CD14-positive monocyte (primary cell): ENCODE results near the gene CPT1A. TPM values are rescaled to one million over a fixed set of nuclear protein-coding genes. Genes with fewer than 3 reads are reported as not detected.

Experiments used
- DNase-seq, 3 donors: peaks; one replicate each; pipeline ENCODE4 v3.0.0-alpha.2; 2011 to 2022
- H2AFZ ChIP-seq: 2 replicates; pipeline ENCODE4 v1.6.0; 2012; ENCODE audit warnings: mild to moderate bottlenecking, low read depth, low read length, inconsistent platforms; ENCODE audit not compliant: insufficient read depth, poor library complexity, severe bottlenecking
- H3K27ac ChIP-seq, 2 donors: 1 replicate in 1 of 2; 2 replicates in 1 of 2; pipeline ENCODE4 v1.5.1; 2012 to 2013; ENCODE audit warnings: low read length in 2 of 2, control low read depth in 1 of 2, inconsistent platforms in 1 of 2, low read depth in 1 of 2, mild to moderate bottlenecking in 1 of 2
- H3K27me3 ChIP-seq, 2 donors: one replicate each; pipeline versions ENCODE4 v1.6.0 to v1.6.1; 2011 to 2013; ENCODE audit warnings: low read length in 2 of 2; ENCODE audit not compliant: control insufficient read depth in 2 of 2, insufficient read depth in 2 of 2
- H3K36me3 ChIP-seq, 2 donors: replicated peaks in 1 of 2; 1 replicate in 1 of 2; 2 replicates in 1 of 2; pipeline versions ENCODE4 v1.5.1 to v1.6.1; 2012 to 2013; ENCODE audit warnings: low read length in 2 of 2, control low read depth in 1 of 2, inconsistent platforms in 1 of 2, mild to moderate bottlenecking in 1 of 2; ENCODE audit not compliant: insufficient read depth in 2 of 2, control insufficient read depth in 1 of 2
- H3K4me1 ChIP-seq, 2 donors: 1 replicate in 1 of 2; 2 replicates in 1 of 2; pipeline versions ENCODE4 v1.5.1 to v1.6.1; 2012 to 2013; ENCODE audit warnings: low read length in 2 of 2, control low read depth in 1 of 2, inconsistent platforms in 1 of 2, mild to moderate bottlenecking in 1 of 2, moderate library complexity in 1 of 2; ENCODE audit not compliant: insufficient read depth in 2 of 2, control insufficient read depth in 1 of 2
- H3K4me2 ChIP-seq: replicated peaks from 2 replicates; pipeline ENCODE3; 2012; ENCODE audit warnings: low read length, moderate library complexity, mild to moderate bottlenecking; ENCODE audit not compliant: poor library complexity, severe bottlenecking; ENCODE audit errors: extremely low read depth
- H3K4me3 ChIP-seq, 3 experiments: fragments of 200-600 bp in 1 of 3; sonication (generic) in 1 of 3; replicated peaks in 1 of 3; 1 replicate in 2 of 3; 2 replicates in 1 of 3; pipeline ENCODE4 v1.5.1; 2011 to 2013; ENCODE audit warnings: low read length in 3 of 3, mild to moderate bottlenecking in 3 of 3, control low read depth in 2 of 3, low read depth in 2 of 3, inconsistent platforms in 1 of 3, moderate library complexity in 1 of 3
- H3K79me2 ChIP-seq: 2 replicates; pipeline ENCODE4 v1.6.0; 2012; ENCODE audit warnings: mild to moderate bottlenecking, control low read depth, inconsistent platforms, low read length, moderate library complexity; ENCODE audit not compliant: insufficient read depth
- H3K9ac ChIP-seq: 2 replicates; pipeline ENCODE4 v1.6.0; 2017; ENCODE audit warnings: low read length, mild to moderate bottlenecking; ENCODE audit not compliant: insufficient read depth, poor library complexity, severe bottlenecking
- H3K9me3 ChIP-seq, 2 donors: replicated peaks in 1 of 2; 1 replicate in 1 of 2; 2 replicates in 1 of 2; pipeline versions ENCODE4 v1.5.1 to v1.6.1; 2012 to 2013; ENCODE audit warnings: low read length in 2 of 2, control low read depth in 1 of 2; ENCODE audit not compliant: control insufficient read depth in 1 of 2, insufficient read depth in 1 of 2
- H4K20me1 ChIP-seq: 2 replicates; pipeline ENCODE4 v1.6.0; 2012; ENCODE audit warnings: mild to moderate bottlenecking, low read length, control low read depth, moderate library complexity; ENCODE audit not compliant: insufficient read depth
- H3K27ac Mint-ChIP-seq, 7 donors: one replicate each; pipeline ENCODE4 v1.8.0; 2020; ENCODE audit warnings: mild to moderate bottlenecking in 7 of 7, mixed read lengths in 7 of 7, moderate library complexity in 6 of 7, inconsistent platforms in 2 of 7
- H3K27me3 Mint-ChIP-seq, 3 donors: one replicate each; pipeline ENCODE4 v1.8.0; 2021 to 2022; ENCODE audit warnings: low read depth in 3 of 3, mild to moderate bottlenecking in 3 of 3, mixed read lengths in 3 of 3, moderate library complexity in 3 of 3, inconsistent platforms in 1 of 3
- H3K36me3 Mint-ChIP-seq, 2 donors: one replicate each; pipeline ENCODE4 v1.8.0; 2020; ENCODE audit warnings: mixed read lengths in 2 of 2, inconsistent platforms in 1 of 2, mild to moderate bottlenecking in 1 of 2
- H3K4me1 Mint-ChIP-seq: one replicate; pipeline ENCODE4 v1.8.0; 2020; ENCODE audit warnings: mild to moderate bottlenecking, mixed read lengths
- H3K4me3 Mint-ChIP-seq, 2 donors: one replicate each; pipeline ENCODE4 v1.8.0; 2020; ENCODE audit warnings: mild to moderate bottlenecking in 2 of 2, mixed read lengths in 2 of 2, moderate library complexity in 1 of 2
- H3K9me3 Mint-ChIP-seq, 7 donors: one replicate each; pipeline ENCODE4 v1.8.0; 2020 to 2022; ENCODE audit warnings: mixed read lengths in 7 of 7, mild to moderate bottlenecking in 6 of 7, moderate library complexity in 6 of 7, inconsistent platforms in 2 of 7
- CTCF ChIP-seq: fragments of 200-600 bp; IDR thresholded peaks from one replicate; pipeline ENCODE4 v1.8.0; 2022; ENCODE audit warnings: antibody characterized with exemption, mild to moderate bottlenecking
- WGBS: methylation state at CpG from one replicate; pipeline ENCODE4 v1.1.5; 2013; ENCODE audit warnings: missing lambda C conversion rate; ENCODE audit not compliant: insufficient coverage; 5-methylcytosine and 5-hydroxymethylcytosine counted together
- intact Hi-C, 2 donors: fragments of 100-400 bp; cut with micrococcal nuclease; formaldehyde crosslinking; loops; one replicate each; pipeline versions ENCODE4 v1.15.0 to v1.15.1; 2023
- polyA plus RNA-seq, 3 donors: library from polyadenylated mRNA; depleted of rRNA in 1 of 3; unstranded in 2 of 3; stranded (reverse) in 1 of 3; fragments of 300-500 nt in 2 of 3; fragments of >200 nt in 1 of 3; fragmentation: Illumina TruSeq in 2 of 3; gene quantifications; 1 replicate in 2 of 3; 2 replicates in 1 of 3; pipeline ENCODE4 v1.2.3, GENCODE V29; 2012 to 2021

The CPT1A gene
- polyA plus RNA-seq, 3 donors = 5.6 to 42.5 (median 7.0) TPM

GRCh38 chr11:68821670-68822069 lies 20.0 kb downstream of the CPT1A start:
- Histone ChIP-seq H3K27ac (no peak overlapping the region), H4K20me1 (peaks cover 99% of the 10 kb centered on the region), H3K9me3 (no peaks in the 10 kb centered on the region), H3K36me3 (peaks cover 4 to 40% of the 10 kb centered on the region in 2 donors), H3K4me1 (peaks cover 10 to 12% of the 10 kb centered on the region in 2 donors), H3K4me2 (no peak overlapping the region), H2AFZ (no peak overlapping the region), H3K4me3 (no peak overlapping the region), H3K27me3 (no peaks in the 10 kb centered on the region), H3K79me2 (peaks cover 97% of the 10 kb centered on the region), H3K9ac (no peak overlapping the region)
- Mint-ChIP-seq H3K9me3 (peaks cover 0 to 3% (median 0%) of the 10 kb centered on the region in 7 donors), H3K4me1 (peaks cover 37% of the 10 kb centered on the region), H3K27me3 (peaks cover 0 to 5% (median 0%) of the 10 kb centered on the region in 3 donors), H3K4me3 (no peak overlapping the region), H3K36me3 (peaks cover 18 to 37% of the 10 kb centered on the region in 2 donors), H3K27ac (no peak overlapping the region)
- no peak for TF ChIP-seq CTCF
- intact Hi-C loops = no loop called here
- 51% methylated on average over 4 of the region's 4 CpGs for WGBS
- DNase-seq = no peak

GRCh38 chr11:68819362-68819761 lies 22.4 kb downstream of the CPT1A start:
- WGBS = 94% methylated on average over 5 of the region's 10 CpGs
- H3K36me3 Mint-ChIP-seq = peaks cover 34 to 50% of the 10 kb centered on the region in 2 donors
- peaks cover 0 to 3% (median 0%) of the 10 kb centered on the region in 7 donors for H3K9me3 Mint-ChIP-seq
- Histone ChIP-seq H3K9ac (no peak overlapping the region), H3K36me3 (peaks cover 18 to 63% of the 10 kb centered on the region in 2 donors), H3K27me3 (no peaks in the 10 kb centered on the region), H3K79me2 (peaks cover 89% of the 10 kb centered on the region), H3K27ac (no peak overlapping the region), H2AFZ (no peak overlapping the region), H3K4me2 (no peak overlapping the region), H3K4me3 (no peak overlapping the region), H3K9me3 (no peaks in the 10 kb centered on the region), H4K20me1 (peaks cover 98% of the 10 kb centered on the region), H3K4me1 (no peaks in the 10 kb centered on the region)
- peaks cover 20% of the 10 kb centered on the region for H3K4me1 Mint-ChIP-seq
- H3K27ac Mint-ChIP-seq = peak overlapping the region in 3 of 7 donors; percentile 4 to 53 (median 48)
- no peak for DNase-seq
- no peak overlapping the region for H3K4me3 Mint-ChIP-seq
- intact Hi-C loops = no loop called here
- no peak for TF ChIP-seq CTCF
- peaks cover 0 to 3% (median 0%) of the 10 kb centered on the region in 3 donors for H3K27me3 Mint-ChIP-seq
